Natural killer cell (primary cell): Measurements from ENCODE around the gene RAMACL. TPM values are rescaled to one million over a fixed set of nuclear protein-coding genes. Genes with fewer than 3 reads are reported as not detected.

Source experiments
- ATAC-seq, 3 donors: fragments of 150-1000 bp in 2 of 3; fragments of 200-7000 bp in 1 of 3; cut with Tn5 transposase; 1 replicate in 1 of 3; 2 replicates in 2 of 3; pipeline ENCODE4 v1.10.0; 2021; ENCODE audit warnings: mild to moderate bottlenecking in 2 of 3, moderate library complexity in 2 of 3
- DNase-seq, 2 donors: peaks; one replicate each; pipeline versions ENCODE4 v3.0.0 to v3.0.0-alpha.2; 2013 to 2021; ENCODE audit warnings: mixed read lengths in 1 of 2
- H3K27ac ChIP-seq: one replicate; pipeline ENCODE4 v1.5.1; 2013; ENCODE audit warnings: mild to moderate bottlenecking, low read length
- H3K27me3 ChIP-seq: one replicate; pipeline ENCODE4 v1.6.1; 2013; ENCODE audit warnings: low read length; ENCODE audit not compliant: control insufficient read depth, insufficient read depth
- H3K36me3 ChIP-seq: one replicate; pipeline ENCODE4 v1.6.1; 2013; ENCODE audit warnings: low read length; ENCODE audit not compliant: control insufficient read depth, insufficient read depth
- H3K4me1 ChIP-seq: one replicate; pipeline ENCODE4 v1.6.1; 2013; ENCODE audit warnings: low read length; ENCODE audit not compliant: control insufficient read depth, insufficient read depth
- H3K4me3 ChIP-seq: one replicate; pipeline ENCODE4 v1.5.1; 2013; ENCODE audit warnings: low read length
- H3K9me3 ChIP-seq: one replicate; pipeline ENCODE4 v1.6.1; 2013; ENCODE audit warnings: low read length; ENCODE audit not compliant: control insufficient read depth, insufficient read depth
- H3K27ac Mint-ChIP-seq, 2 donors: one replicate each; pipeline ENCODE4 v1.8.0; 2022; ENCODE audit warnings: mild to moderate bottlenecking in 2 of 2, mixed read lengths in 2 of 2, moderate library complexity in 1 of 2
- H3K27me3 Mint-ChIP-seq, 2 donors: one replicate each; pipeline ENCODE4 v1.8.0; 2022; ENCODE audit warnings: low read depth in 2 of 2, mixed read lengths in 2 of 2
- H3K36me3 Mint-ChIP-seq: one replicate; pipeline ENCODE4 v1.8.0; 2022; ENCODE audit warnings: mixed read lengths
- H3K4me1 Mint-ChIP-seq, 2 donors: one replicate each; pipeline ENCODE4 v1.8.0; 2022; ENCODE audit warnings: mixed read lengths in 2 of 2
- H3K4me3 Mint-ChIP-seq: one replicate; pipeline ENCODE4 v1.8.0; 2022; ENCODE audit warnings: mild to moderate bottlenecking, moderate library complexity, mixed read lengths
- H3K9me3 Mint-ChIP-seq, 2 donors: one replicate each; pipeline ENCODE4 v1.8.0; 2022; ENCODE audit warnings: mixed read lengths in 2 of 2
- WGBS: methylation state at CpG from one replicate; pipeline ENCODE4 v1.1.7; 2013; ENCODE audit warnings: missing lambda C conversion rate; ENCODE audit not compliant: insufficient coverage; 5-methylcytosine and 5-hydroxymethylcytosine counted together
- intact Hi-C: fragments of 100-400 bp; cut with micrococcal nuclease; formaldehyde crosslinking; loops from one replicate; pipeline ENCODE4 v1.14.2; 2022
- total RNA-seq, 4 donors: library from RNA; stranded (reverse); fragments of 120-200 nt in 1 of 4; gene quantifications; one replicate each; pipeline versions ENCODE4 v1.2.3 to v1.2.4, GENCODE V29; 2013 to 2022
- TF ChIP-seq, protein P1 (sequence below): fragments of 200-600 bp; IDR thresholded peaks from one replicate; pipeline ENCODE4 v1.8.0; 2022; ENCODE audit warnings: antibody characterized with exemption

RAMACL gene
- total RNA-seq, 3 donors from 2014 or later (not counting 1 experiment from before 2014, with no cell fraction given), result 0.68 to 5.6 (median 1.1) TPM

- H3K27ac ChIP-seq, result no peak overlapping the region
- H3K36me3 ChIP-seq, result no peaks in the 10 kb centered on the region
- intact Hi-C loops, result loop anchor here (5.0 to 10.0 kb wide), 3 partner anchors 247 to 375 kb away; partner anchors contain the start of genes MPC1 and RNASET2
- Mint-ChIP-seq H3K36me3 (no peaks in the 10 kb centered on the region), H3K9me3 (no peaks in the 10 kb centered on the region), H3K4me1 (peaks cover 19 to 29% of the 10 kb centered on the region in 2 donors), H3K27ac (no peak overlapping the region), H3K4me3 (no peak overlapping the region), H3K27me3 (peaks cover 42 to 57% of the 10 kb centered on the region in 2 donors)
- ATAC-seq, result no peak
- H3K9me3 ChIP-seq, result no peaks in the 10 kb centered on the region
- H3K27me3 ChIP-seq, result peaks cover 20% of the 10 kb centered on the region
- DNase-seq, result no peak
- H3K4me3 ChIP-seq, result no peak overlapping the region
- WGBS, result 87% methylated on average over 4 of the region's 5 CpGs
- H3K4me1 ChIP-seq, result peaks cover 20% of the 10 kb centered on the region
- TF ChIP-seq, protein P1, sequence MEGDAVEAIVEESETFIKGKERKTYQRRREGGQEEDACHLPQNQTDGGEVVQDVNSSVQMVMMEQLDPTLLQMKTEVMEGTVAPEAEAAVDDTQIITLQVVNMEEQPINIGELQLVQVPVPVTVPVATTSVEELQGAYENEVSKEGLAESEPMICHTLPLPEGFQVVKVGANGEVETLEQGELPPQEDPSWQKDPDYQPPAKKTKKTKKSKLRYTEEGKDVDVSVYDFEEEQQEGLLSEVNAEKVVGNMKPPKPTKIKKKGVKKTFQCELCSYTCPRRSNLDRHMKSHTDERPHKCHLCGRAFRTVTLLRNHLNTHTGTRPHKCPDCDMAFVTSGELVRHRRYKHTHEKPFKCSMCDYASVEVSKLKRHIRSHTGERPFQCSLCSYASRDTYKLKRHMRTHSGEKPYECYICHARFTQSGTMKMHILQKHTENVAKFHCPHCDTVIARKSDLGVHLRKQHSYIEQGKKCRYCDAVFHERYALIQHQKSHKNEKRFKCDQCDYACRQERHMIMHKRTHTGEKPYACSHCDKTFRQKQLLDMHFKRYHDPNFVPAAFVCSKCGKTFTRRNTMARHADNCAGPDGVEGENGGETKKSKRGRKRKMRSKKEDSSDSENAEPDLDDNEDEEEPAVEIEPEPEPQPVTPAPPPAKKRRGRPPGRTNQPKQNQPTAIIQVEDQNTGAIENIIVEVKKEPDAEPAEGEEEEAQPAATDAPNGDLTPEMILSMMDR, result no peak
These were observed 43.1 kb upstream of the RAMACL start for GRCh38 chr6:166629628-166630027.

GRCh38 chr6:166627875-166628801, 41.7 kb upstream of the RAMACL start:
- TF ChIP-seq, protein P1, result no peak
- DNase-seq, result peak in 1 of 2 donors; percentile 80
- Histone ChIP-seq H3K4me3 (peak overlapping the region; percentile 59), H3K4me1 (peaks cover 20% of the 10 kb centered on the region), H3K36me3 (no peaks in the 10 kb centered on the region), H3K27me3 (peaks cover 22% of the 10 kb centered on the region), H3K27ac (peak overlapping the region; percentile 32), H3K9me3 (no peaks in the 10 kb centered on the region)
- intact Hi-C loops, result loop anchor here (1.0 to 10.0 kb wide), 4 partner anchors 211 to 377 kb away; partner anchors contain the start of genes MPC1 and RNASET2
- H3K4me1 Mint-ChIP-seq, result peaks cover 19 to 29% of the 10 kb centered on the region in 2 donors
- no peaks in the 10 kb centered on the region for H3K9me3 Mint-ChIP-seq
- H3K27me3 Mint-ChIP-seq, result peaks cover 41 to 51% of the 10 kb centered on the region in 2 donors
- peak overlapping the region; percentile 36 to 90 for H3K27ac Mint-ChIP-seq
- peak in 2 of 3 donors; percentile 0 to 7 for ATAC-seq
- peak overlapping the region; percentile 95 for H3K4me3 Mint-ChIP-seq
- under 1% methylated on average over 60 of the region's 61 CpGs for WGBS
- H3K36me3 Mint-ChIP-seq, result no peaks in the 10 kb centered on the region

GRCh38 chr6:166627033-166627874, 40.8 kb upstream of the RAMACL start, which contains the start of gene RPS6KA2:
Gene RPS6KA2, minus strand, starts transcription at chr6:166627251. Its CDS starts 232 bp downstream, at chr6:166627019.
- TF ChIP-seq, protein P1, result no peak
- under 1% methylated on average over 87 of the region's 87 CpGs for WGBS
- Histone ChIP-seq H3K4me1 (peaks cover 20% of the 10 kb centered on the region), H3K27ac (peak within 1 kb of the TSS; percentile 32), H3K9me3 (no peaks in the 10 kb centered on the region), H3K4me3 (peak within 1 kb of the TSS; percentile 59), H3K36me3 (no peaks in the 10 kb centered on the region), H3K27me3 (peaks cover 22% of the 10 kb centered on the region)
- peaks cover 19 to 29% of the 10 kb centered on the region in 2 donors for H3K4me1 Mint-ChIP-seq
- peaks cover 38 to 47% of the 10 kb centered on the region in 2 donors for H3K27me3 Mint-ChIP-seq
- peak within 1 kb of the TSS; percentile 95 for H3K4me3 Mint-ChIP-seq
- H3K9me3 Mint-ChIP-seq, result no peaks in the 10 kb centered on the region
- peak; percentile 99 to 100 for DNase-seq
- intact Hi-C loops, result loop anchor here (1.0 to 10.0 kb wide), 4 partner anchors 210 to 378 kb away; partner anchors contain the start of genes MPC1 and RNASET2
- ATAC-seq, result peak; percentile 90 to 97 (median 90)
- peak within 1 kb of the TSS; percentile 36 to 90 for H3K27ac Mint-ChIP-seq
- H3K36me3 Mint-ChIP-seq, result no peaks in the 10 kb centered on the region
